HepG2 (cell line): ENCODE measurements around the gene CTSA. TPM values are rescaled to one million over a fixed set of nuclear protein-coding genes. Genes with fewer than 3 reads are reported as not detected.

Source experiments
- ATF7-NPFF ChIP-seq: sonication (generic); formaldehyde crosslinking; IDR thresholded peaks from 2 replicates; pipeline ENCODE4 v1.8.1; 2023; ENCODE audit warnings: mild to moderate bottlenecking, low read depth, missing genetic modification reagents, moderate library complexity
- FOXA3 ChIP-seq: IDR thresholded peaks from 2 replicates; pipeline ENCODE4 v1.6.1; 2016; ENCODE audit warnings: missing genetic modification reagents, missing compliant biosample characterization
- GABPA ChIP-seq, 2 experiments: IDR thresholded peaks; 2 replicates each; pipeline ENCODE4 v1.6.1; 2011 to 2016; ENCODE audit warnings: low read depth in 2 of 2, low read length in 1 of 2, missing biosample characterization in 1 of 2, missing genetic modification characterization in 1 of 2
- HOXD1 ChIP-seq: sonication (generic); formaldehyde crosslinking; IDR thresholded peaks from 2 replicates; pipeline ENCODE4 v1.5.0; 2020; ENCODE audit warnings: missing genetic modification reagents
- NR3C1 ChIP-seq: sonication (generic); formaldehyde crosslinking; IDR thresholded peaks from 2 replicates; pipeline ENCODE4 v1.4.0; 2020; ENCODE audit warnings: missing genetic modification reagents
- PAF1 ChIP-seq: IDR thresholded peaks from 2 replicates; pipeline ENCODE4 v1.6.1; 2016; ENCODE audit warnings: missing genetic modification reagents, missing compliant biosample characterization
- REPIN1 ChIP-seq: sonication (generic); formaldehyde crosslinking; IDR thresholded peaks from 2 replicates; pipeline ENCODE4 v1.8.0; 2022; ENCODE audit warnings: missing genetic modification reagents, low read depth, mild to moderate bottlenecking, borderline replicate concordance
- SIN3A ChIP-seq: IDR thresholded peaks from 2 replicates; pipeline ENCODE4 v1.6.1; 2011; ENCODE audit warnings: low read depth, mild to moderate bottlenecking, control low read depth, low read length, borderline replicate concordance
- SKI ChIP-seq: fragments of 450-650 bp; IDR thresholded peaks from one replicate; pipeline ENCODE4 v1.6.1; 2018; ENCODE audit warnings: mild to moderate bottlenecking; ENCODE audit not compliant: partially characterized antibody
- TFDP2 ChIP-seq: sonication (generic); formaldehyde crosslinking; IDR thresholded peaks from 2 replicates; pipeline ENCODE4 v1.4.0; 2020; ENCODE audit warnings: missing genetic modification reagents
- U2AF1 ChIP-seq: fragments of 200-400 bp; formaldehyde crosslinking; optimal IDR thresholded peaks from 2 replicates; pipeline ENCODE3; 2017; ENCODE audit warnings: mild to moderate bottlenecking, low read depth, low read length
- USF2 ChIP-seq, 2 experiments: sonication (generic) in 1 of 2; formaldehyde crosslinking in 1 of 2; IDR thresholded peaks; 2 replicates each; pipeline versions ENCODE4 v1.5.1 to v1.6.1; 2011 to 2020; ENCODE audit warnings: borderline replicate concordance in 1 of 2, low read depth in 1 of 2, low read length in 1 of 2, mild to moderate bottlenecking in 1 of 2, missing genetic modification reagents in 1 of 2, moderate library complexity in 1 of 2
- XBP1 ChIP-seq: sonication (generic); formaldehyde crosslinking; IDR thresholded peaks from 2 replicates; pipeline ENCODE4 v1.5.0; 2020; ENCODE audit warnings: missing genetic modification reagents
- ZBTB43 ChIP-seq: sonication (generic); formaldehyde crosslinking; conservative IDR thresholded peaks from 2 replicates; pipeline ENCODE4 v1.4.0; 2020; ENCODE audit warnings: missing genetic modification reagents
- ZC3H13 ChIP-seq: sonication (generic); formaldehyde crosslinking; IDR thresholded peaks from 2 replicates; pipeline ENCODE4 v1.8.1; 2023; ENCODE audit warnings: mild to moderate bottlenecking, missing genetic modification reagents, moderate library complexity
- ZNF160 ChIP-seq: sonication (generic); formaldehyde crosslinking; IDR thresholded peaks from 2 replicates; pipeline ENCODE4 v1.8.0; 2022; ENCODE audit warnings: mild to moderate bottlenecking, inconsistent platforms, missing genetic modification reagents
- ZNF256 ChIP-seq: sonication (generic); formaldehyde crosslinking; conservative IDR thresholded peaks from 2 replicates; pipeline ENCODE4 v1.4.0; 2020; ENCODE audit warnings: missing genetic modification reagents
- ZNF274 ChIP-seq: sonication (generic); formaldehyde crosslinking; IDR thresholded peaks from 2 replicates; pipeline ENCODE4 v1.5.1; 2020; ENCODE audit warnings: mild to moderate bottlenecking, missing genetic modification reagents
- polyA plus RNA-seq, 8 experiments: library from polyadenylated mRNA; depleted of rRNA in 3 of 8; stranded (reverse) in 7 of 8; unstranded in 1 of 8; fragments of >200 nt; fragmentation: Illumina TruSeq in 4 of 8; extraction: Trizol in 4 of 8; gene quantifications; 2 replicates each; pipeline versions ENCODE4 v1.2.1 to v1.2.3, GENCODE V29; 2011 to 2016; ENCODE audit warnings: low read depth in 4 of 8, missing spikeins in 1 of 8, mixed read lengths in 1 of 8; ENCODE audit not compliant: insufficient read depth in 1 of 8
- total RNA-seq, 5 experiments: library from RNA; depleted of rRNA; stranded (reverse); fragments of >200 nt; fragmentation: Illumina TruSeq; extraction: Trizol; gene quantifications; 2 replicates each; pipeline ENCODE4 v1.2.3, GENCODE V29; 2016; ENCODE audit warnings: low read depth in 1 of 5
- TF ChIP-seq, protein P1 (sequence below): sonication (generic); formaldehyde crosslinking; IDR thresholded peaks from 2 replicates; pipeline ENCODE4 v1.8.0; 2022; ENCODE audit warnings: missing genetic modification reagents, mild to moderate bottlenecking, inconsistent platforms, borderline replicate concordance
- TF ChIP-seq, protein P2 (sequence below): sonication (generic); formaldehyde crosslinking; IDR thresholded peaks from 2 replicates; pipeline ENCODE4 v1.8.1; 2023; ENCODE audit warnings: missing genetic modification reagents, inconsistent platforms, borderline replicate concordance

Gene CTSA
- total and polyA plus RNA-seq, 2 of the 13 experiments (the other 11 are each of a cell fraction or from before 2014, with no cell fraction given): 202 to 231 TPM

DNA sequence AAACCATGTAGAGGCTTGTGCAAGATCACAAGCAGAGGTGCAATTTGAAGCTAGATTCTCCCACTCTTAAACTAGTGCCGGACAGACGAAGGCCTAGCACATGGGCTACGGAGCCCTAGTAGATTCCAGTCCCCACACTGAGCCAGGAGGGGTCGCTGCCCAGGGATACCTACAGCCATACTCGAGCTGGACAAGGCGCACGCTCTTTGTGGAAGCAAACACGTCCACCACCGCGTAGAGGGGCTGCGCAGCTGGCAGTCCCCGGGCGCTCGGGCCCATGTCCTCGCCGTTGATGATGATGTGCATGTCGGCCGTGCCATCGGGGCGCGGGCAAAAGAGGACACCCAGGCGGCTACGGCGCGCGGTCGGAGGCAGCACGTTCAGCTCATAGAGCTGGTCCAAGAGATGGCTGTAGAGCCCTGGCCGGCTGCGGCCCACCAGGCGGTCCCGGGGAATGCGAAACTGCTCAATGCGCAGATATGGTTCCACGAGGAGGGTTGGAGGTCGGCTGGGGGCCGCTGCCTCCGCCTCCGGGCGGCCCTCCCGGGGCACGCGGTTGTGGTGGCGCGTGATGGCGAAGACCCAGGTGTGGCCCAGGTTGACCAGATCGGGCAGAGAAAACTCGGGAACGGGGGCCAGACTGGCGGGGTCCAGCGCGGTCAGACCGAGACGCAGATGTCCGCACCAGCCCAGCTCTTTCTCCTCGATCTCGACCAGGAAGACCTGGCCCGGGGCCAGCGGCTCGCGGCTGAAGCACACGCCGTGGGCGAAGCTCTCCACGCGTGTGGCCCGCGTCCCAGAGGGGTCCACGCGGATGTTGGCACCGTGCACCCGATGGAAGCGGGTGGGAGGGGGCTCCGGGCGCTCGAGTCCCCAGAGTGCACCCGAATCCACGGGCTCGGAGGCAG lies 804 bp upstream of the CTSA start (continued):
- TF ChIP-seq FOXA3 (CRISPR knock-in tag) (peak; percentile 62), SKI (no peak), ZNF274 (CRISPR knock-in tag) (peak; percentile 76; the same call in 1 of the 2 replicates), ZNF160 (CRISPR knock-in tag) (peak; percentile 90), NR3C1 (CRISPR knock-in tag) (no peak), ATF7-NPFF (CRISPR knock-in tag) (no peak; the same call in 1 of the 2 replicates), XBP1 (CRISPR knock-in tag) (no peak), U2AF1 (peak; percentile 6), ZNF256 (CRISPR knock-in tag) (no peak), REPIN1 (CRISPR knock-in tag) (peak; percentile 92; the same call in 1 of the 2 replicates), ZC3H13 (CRISPR knock-in tag) (peak; percentile 92), SIN3A (0 out of 2 replicates have a peak, but pooled peaks have one; percentile 36), USF2 (IDR thresholded peaks at IDR 0.05; ENCODE audit: low read depth, low read length) (no peak), USF2 (CRISPR knock-in tag; IDR thresholded peaks at IDR 0.05; ENCODE audit: borderline replicate concordance) (no peak), ZBTB43 (peak; percentile 16; the same call in 1 of the 2 replicates), HOXD1 (CRISPR knock-in tag) (peak; percentile 85), PAF1 (no peak), TFDP2 (CRISPR knock-in tag) (peak; percentile 84), GABPA (IDR thresholded peaks at IDR 0.05; ENCODE audit: low read depth, low read length) (no peak), GABPA (CRISPR knock-in tag; IDR thresholded peaks at IDR 0.05; ENCODE audit: low read depth) (no peak)
- TF ChIP-seq, protein P1, sequence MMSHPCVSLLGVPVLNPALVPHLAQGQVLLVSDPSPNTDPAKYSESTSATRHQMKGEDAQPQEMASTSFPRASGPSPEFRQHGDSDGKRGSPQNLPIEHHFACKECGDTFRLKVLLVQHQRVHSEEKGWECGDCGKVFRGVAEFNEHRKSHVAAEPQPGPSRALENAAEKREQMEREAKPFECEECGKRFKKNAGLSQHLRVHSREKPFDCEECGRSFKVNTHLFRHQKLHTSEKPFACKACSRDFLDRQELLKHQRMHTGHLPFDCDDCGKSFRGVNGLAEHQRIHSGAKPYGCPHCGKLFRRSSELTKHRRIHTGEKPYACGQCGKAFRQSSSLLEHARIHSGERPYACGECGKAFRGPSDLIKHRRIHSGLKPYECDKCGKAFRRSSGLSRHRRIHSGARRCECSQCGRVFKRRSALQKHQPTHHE: peak; percentile 82; the same call in 1 of the 2 replicates
- TF ChIP-seq, protein P2, sequence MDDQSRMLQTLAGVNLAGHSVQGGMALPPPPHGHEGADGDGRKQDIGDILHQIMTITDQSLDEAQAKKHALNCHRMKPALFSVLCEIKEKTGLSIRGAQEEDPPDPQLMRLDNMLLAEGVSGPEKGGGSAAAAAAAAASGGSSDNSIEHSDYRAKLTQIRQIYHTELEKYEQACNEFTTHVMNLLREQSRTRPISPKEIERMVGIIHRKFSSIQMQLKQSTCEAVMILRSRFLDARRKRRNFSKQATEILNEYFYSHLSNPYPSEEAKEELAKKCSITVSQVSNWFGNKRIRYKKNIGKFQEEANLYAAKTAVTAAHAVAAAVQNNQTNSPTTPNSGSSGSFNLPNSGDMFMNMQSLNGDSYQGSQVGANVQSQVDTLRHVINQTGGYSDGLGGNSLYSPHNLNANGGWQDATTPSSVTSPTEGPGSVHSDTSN (CRISPR knock-in tag): no peak; the same call in 1 of the 2 replicates
